GM18909 (cell line): ENCODE measurements around the gene PKNOX1.
"Not testable (repeated sequence)": the region's sequence is repeated elsewhere in the genome, so short reads cannot be mapped to it uniquely, and the experiment has no call there.

ENCODE experiments used
- ATAC-seq: cut with Tn5 transposase; IDR thresholded peaks from one replicate; pipeline ENCODE4 v1.9.1; 2021; ENCODE audit warnings: mild to moderate bottlenecking; ENCODE audit not compliant: unreplicated experiment, poor library complexity

Gene PKNOX1

GRCh38 chr21:43012596-43012995 is 38.2 kb downstream of the PKNOX1 start:
- ATAC-seq, result no peak

GRCh38 chr21:43015906-43016540 is 41.7 kb downstream of the PKNOX1 start:
- no peak for ATAC-seq

GRCh38 chr21:43016728-43017127 is 42.4 kb downstream of the PKNOX1 start:
- ATAC-seq, result no peak

DNA sequence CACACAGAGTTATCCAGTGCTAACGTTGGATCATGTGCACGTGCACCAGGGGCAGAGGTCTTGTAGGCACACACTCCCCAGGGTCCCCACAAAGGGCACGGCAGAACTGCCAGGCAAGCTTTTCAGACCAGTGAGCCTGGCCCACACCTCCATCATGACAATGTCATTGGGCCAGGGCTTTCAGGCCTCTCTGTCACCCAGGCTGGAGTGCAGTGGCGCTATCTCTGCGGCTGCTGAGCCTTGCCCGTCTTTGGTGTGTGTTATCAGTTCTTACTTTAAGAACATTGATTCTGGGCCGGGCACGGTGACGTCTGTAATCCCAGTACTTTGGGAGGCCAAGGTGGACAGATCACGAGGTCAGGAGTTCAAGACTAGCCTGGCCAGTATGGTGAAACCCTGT is 44.2 kb downstream of the PKNOX1 start:
- ATAC-seq, result no peak

DNA sequence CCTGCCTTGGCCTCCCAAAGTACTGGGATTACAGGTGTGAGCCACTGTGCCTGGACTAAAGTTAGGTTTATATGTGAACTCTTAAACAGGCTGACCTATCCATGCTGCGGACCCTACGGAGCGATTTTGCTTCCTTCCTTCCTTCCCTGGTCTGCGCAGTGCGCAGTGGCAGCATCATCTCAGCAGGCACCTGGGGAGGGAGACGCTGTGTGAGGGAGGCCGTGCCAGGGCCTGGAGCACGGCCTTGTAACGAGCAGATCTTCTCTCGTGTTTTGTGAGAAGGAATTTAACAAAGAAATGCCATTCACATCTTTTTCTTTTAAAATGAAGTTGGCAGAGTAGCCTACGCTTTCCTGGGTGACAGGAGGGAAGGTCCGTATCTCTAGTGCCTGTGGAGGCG is 45.8 kb downstream of the PKNOX1 start:
- ATAC-seq, result no peak

DNA sequence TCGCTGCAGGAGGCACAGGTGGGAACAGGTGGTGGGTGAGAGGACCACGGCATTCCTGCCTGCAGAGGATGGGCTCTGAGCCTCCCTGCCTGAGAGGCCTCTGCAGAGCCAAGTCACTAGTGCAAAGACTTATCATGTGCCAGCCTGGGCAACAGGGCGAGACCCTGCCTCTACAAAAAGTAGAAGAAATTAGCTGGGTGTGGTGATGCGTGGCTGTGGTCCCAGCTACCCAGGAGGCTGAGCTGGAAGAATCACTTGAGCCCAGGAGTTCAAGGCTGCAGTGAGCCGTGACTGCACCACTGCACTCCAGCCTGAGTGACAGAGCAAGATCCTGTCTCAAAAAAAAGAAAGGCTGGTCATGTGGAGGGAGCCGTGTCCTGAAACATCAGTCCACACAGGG is 46.4 kb downstream of the PKNOX1 start:
- no peak for ATAC-seq

DNA sequence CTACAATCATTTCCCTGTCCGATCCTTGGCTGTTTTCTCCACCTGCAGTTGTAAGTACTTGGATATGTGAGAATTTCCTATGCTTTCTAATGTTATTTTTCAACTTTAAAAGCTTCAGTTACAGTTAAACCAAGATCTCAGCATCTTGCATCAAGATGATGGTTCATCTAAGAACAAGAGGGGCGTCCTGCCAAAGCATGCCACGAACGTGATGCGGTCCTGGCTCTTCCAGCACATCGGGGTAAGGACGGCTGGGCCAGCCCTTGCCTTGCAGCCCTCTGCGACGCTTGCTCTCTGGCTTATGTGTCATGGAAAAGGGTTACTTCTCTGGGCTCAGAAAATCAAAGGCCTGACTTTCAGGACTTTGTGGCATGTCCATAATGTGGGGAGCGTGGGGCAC is 46.8 kb downstream of the PKNOX1 start:
- no peak for ATAC-seq

GRCh38 chr21:43021756-43022600 is 47.6 kb downstream of the PKNOX1 start:
- ATAC-seq, result no peak

DNA sequence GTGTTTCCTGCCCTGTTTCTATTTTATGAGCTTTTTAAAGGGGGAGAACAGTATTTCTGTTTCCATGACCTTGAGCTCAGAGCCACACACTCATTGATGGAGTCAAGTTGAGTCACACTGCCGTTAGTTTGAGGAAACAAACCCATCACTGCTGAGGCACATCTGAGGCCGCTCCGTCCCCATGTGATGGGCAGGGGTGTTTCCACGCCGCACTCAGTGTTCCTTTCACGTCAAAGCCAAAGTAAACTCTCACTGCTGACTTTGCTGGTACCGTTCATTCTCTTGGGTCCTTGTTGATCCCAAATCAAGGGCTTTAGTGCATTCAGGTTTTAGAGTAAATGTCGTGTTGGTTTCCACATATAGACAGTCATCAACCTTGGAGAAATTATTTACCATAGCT is 48.8 kb downstream of the PKNOX1 start:
- ATAC-seq, result no peak

DNA sequence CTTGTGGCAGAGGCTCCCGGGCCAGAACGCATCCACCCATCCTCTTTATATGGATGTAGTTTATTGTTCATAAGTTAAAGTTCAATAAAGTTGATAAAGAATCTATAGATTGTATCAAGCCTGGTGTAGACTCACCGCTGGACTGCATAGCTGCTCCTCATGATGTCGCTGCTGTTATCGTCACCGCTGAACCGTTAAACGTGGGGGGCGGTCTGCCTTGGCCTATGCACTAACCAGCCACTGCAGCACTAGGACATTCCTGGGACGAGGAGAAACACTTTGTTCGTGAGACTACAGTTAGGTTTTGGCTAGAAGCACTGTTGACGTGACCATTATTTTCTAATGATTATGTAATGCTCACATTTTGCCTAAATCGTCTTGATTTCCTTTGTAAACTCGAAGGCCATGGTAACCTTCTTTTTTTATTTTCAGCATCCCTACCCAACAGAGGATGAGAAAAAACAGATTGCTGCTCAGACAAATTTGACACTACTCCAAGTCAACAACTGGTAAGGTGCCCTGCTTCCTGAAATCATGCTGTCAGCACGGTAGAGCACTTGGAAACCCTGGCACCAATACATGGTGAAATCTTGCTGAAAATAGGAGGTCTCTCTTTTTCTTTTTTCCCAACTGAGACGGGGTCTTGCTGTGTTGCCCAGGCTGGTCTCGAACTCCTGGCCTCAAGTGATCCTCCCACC is 50.2 kb downstream of the PKNOX1 start:
- ATAC-seq, result no peak

DNA sequence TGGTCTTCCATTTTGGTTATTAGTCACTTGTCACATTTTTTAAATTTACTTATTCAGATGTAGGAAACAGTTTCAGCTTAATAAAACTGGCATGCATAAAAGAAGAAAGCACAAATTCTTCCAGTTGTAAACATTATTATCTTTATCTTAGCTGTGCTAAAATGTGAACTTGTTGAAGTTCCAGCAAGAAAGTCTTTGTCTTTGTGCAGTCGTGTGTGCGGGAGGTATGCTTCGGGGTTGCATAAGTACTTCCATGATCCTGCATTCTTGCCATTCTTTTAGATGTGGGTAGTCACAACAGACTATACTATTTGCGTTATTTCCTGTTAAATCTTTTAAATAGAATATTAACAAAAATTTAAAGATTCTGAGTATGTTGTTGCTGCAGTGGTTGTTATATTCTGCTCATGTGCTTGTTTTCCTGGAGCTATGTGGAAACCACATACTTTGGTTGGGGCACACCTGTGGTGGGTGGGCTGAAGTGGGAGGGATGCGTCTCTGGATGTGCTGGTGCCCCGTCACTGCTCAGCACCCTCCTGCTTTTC is 51.3 kb downstream of the PKNOX1 start:
- no peak for ATAC-seq

DNA sequence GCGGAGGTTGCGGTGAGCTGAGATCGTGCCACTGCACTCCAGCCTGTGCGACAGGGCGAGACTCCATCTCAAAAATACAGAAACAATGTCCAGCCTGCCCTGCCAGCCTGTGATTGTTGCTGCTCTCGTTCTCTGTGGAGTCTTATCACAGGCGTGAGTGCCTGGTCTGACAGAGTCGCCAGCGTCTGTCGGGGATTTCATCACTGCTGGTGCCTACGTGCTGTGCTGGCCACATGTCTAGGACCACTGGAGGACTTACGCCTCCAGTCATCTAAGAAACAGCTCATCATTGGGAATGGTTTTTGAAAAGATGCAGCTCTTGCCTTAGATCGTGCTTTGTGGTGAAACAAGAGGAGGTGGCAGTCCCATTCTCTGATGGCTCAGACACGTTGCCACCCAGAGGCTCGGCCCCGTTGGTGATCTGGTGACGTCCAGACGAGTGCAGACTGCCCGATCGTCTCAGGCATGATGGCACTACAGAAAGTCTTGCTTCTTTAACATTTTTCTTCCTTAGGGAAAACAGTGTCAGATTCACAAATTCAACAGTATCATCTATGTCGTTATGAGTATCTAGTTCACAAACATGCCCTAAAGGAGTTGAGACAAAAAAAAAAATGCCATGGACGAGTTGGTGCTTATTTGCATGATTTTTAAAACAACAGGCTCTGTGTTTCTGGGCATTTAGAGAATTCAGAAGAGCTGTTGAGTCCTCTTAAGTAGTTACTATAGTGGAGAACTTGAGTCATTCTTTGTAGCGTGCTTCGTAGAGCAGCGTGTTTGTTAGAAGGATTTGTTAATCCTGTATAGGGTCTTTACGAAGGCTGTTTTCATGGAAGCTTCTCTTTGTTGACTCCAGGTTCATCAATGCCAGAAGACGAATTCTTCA is 53.7 kb downstream of the PKNOX1 start:
- ATAC-seq, result no peak

DNA sequence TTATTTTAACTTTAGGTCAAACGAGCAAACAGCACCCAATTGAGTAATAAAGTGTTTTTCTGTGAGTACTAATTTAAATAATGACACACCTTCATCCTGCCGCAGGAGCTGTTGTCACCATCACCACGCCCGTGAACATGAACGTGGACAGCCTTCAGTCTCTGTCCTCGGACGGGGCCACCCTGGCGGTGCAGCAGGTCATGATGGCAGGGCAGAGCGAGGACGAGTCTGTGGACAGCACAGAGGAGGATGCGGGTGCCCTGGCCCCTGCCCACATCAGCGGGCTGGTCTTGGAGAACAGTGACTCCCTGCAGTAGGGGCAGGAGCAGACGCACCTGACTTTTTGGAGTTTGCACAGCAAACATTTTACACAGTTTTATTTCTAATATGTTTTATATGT is 55.4 kb downstream of the PKNOX1 start:
- ATAC-seq, result no peak

DNA sequence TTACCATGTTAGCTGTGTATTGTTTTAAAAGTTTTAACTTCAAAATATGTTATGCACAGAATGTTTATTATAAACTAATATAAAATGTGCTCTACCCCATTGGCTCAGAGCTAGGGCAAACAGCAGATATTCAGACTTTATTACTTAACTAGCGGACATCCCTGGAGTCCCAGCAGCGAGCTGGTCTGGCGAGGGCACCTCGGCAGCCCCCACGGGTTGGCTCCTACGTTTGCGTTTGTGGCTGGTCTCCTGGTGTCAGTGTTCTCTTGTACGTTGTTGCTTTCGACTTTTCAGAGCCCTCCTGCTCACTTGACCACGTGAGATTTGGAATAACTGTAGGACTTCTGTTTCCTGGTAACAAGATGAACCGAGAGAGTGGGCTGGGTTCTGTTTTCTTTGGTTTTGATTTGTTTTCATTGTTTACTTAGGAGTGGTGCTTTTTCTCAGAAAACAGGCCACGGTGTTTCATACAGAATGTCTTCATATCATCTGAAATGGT is 56.8 kb downstream of the PKNOX1 start:
- no peak for ATAC-seq

DNA sequence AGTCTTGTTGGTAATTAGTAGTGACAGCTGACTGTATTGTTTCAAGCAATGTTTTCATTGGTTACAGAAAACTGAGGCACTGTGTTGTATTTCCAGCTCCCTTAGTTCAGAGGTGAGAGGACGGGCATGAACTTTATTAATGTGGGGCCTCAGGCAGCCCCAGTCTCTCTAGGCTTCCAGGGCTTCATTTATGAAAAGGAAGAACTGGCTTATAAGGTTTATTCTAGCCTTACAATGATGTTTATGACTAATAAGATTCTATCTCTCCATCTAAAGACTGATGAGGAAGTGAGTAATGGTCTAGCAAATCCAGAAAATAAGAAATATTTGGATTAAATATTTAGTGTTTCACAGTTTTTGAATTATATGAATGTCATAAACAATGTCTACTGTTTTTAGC is 59.7 kb downstream of the PKNOX1 start:
- ATAC-seq, result no peak

DNA sequence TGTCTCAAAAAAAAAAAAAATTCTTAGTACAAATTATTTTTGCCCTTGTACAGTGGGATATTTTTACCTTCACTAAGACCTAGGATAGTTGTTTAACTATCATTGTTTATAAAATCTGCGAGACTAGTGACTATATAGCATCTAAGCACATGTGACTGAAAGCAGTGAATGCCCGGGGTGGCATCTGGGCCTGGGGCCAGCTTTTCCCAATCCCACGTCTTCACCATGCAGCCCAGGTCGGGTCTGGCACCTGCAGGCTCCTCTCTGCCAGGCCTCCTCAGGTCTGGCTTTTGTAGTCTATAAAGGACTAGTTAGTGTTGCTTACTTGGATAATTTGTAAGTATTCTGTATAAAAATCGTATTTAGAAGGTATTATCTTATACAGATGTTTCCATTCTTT is 60.5 kb downstream of the PKNOX1 start:
- ATAC-seq, result no peak

GRCh38 chr21:43036889-43037288 is 62.5 kb downstream of the PKNOX1 start:
- ATAC-seq, result not testable (repeated sequence)

GRCh38 chr21:43037918-43038658 is 63.7 kb downstream of the PKNOX1 start:
- ATAC-seq, result not testable (repeated sequence)

DNA sequence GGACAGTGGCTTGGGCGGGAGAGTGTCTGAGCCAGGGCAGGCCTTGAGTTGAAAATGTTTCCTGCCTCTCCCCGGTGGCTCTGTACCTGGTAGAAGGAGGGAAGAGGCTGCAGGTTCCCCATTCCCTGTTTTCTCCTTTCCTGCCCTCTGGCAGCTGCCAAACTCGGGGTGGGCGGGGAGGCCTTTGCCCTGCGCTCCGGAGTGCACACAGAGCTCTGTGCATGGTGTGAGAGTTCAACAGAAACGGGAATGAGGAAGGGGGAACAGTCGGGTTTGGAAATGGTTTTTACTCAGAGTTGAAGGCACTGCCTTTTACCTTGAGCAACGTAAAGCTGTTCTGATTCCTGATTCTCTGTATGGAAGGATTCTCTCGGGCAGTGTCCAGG is 64.3 kb downstream of the PKNOX1 start:
- ATAC-seq, result not testable (repeated sequence)
